ENCODE measurements around the gene MEGF6.
A peak's percentile ranks its signal among the peaks of the same experiment; 100 is the strongest.

MEGF6 gene

GRCh38 chr1:3477241-3477995 lies 133.9 kb downstream of the MEGF6 start:
- no peak for DNase-seq (ENCODE audit: low read depth, low spot score)
- TF ChIP-seq, protein P1, sequence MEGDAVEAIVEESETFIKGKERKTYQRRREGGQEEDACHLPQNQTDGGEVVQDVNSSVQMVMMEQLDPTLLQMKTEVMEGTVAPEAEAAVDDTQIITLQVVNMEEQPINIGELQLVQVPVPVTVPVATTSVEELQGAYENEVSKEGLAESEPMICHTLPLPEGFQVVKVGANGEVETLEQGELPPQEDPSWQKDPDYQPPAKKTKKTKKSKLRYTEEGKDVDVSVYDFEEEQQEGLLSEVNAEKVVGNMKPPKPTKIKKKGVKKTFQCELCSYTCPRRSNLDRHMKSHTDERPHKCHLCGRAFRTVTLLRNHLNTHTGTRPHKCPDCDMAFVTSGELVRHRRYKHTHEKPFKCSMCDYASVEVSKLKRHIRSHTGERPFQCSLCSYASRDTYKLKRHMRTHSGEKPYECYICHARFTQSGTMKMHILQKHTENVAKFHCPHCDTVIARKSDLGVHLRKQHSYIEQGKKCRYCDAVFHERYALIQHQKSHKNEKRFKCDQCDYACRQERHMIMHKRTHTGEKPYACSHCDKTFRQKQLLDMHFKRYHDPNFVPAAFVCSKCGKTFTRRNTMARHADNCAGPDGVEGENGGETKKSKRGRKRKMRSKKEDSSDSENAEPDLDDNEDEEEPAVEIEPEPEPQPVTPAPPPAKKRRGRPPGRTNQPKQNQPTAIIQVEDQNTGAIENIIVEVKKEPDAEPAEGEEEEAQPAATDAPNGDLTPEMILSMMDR (IDR thresholded peaks at IDR 0.05; ENCODE audit: insufficient read depth, low read length, missing control alignments): no peak
- H3K4me3 ChIP-seq (ENCODE audit: low read depth, low read length): no peak overlapping the region
- ChIA-PET POLR2A (no interaction called here), CTCF (interaction anchor here (1.2 to 2.3 kb wide), 2 partner anchors 24 to 138 kb away, joined by 4 to 8 read pairs; no protein-coding TSS in a partner anchor)

DNA sequence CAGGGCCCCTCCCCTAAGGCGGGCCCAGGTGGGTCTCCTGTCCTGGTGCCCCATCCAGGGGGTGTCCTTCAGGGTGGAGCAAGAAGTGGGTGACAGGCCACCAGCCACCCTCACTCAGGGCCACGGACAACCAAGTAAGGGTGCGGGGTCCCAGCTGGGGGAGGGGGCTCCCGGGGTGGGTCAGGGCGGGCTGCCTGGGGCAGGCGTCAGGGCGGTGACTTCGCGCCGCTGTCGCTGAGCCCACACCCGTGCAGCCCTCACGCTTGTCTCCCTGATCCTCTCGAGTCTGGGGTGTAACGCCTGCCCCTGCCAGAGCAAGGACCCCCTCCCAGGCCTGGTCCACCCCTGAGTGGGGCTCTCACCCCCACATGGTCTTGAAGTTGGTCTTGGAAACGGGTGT lies 134.6 kb downstream of the MEGF6 start:
- DNase-seq (ENCODE audit: low read depth, low spot score): no peak
- ChIA-PET CTCF (no interaction called here), POLR2A (no interaction called here)
- TF ChIP-seq, protein P1 (IDR thresholded peaks at IDR 0.05; ENCODE audit: insufficient read depth, low read length, missing control alignments): no peak
- H3K4me3 ChIP-seq (ENCODE audit: low read depth, low read length): no peak overlapping the region

GRCh38 chr1:3475839-3476573 lies 135.3 kb downstream of the MEGF6 start:
- TF ChIP-seq, protein P1 (IDR thresholded peaks at IDR 0.05; ENCODE audit: insufficient read depth, low read length, missing control alignments): no peak
- H3K4me3 ChIP-seq (ENCODE audit: low read depth, low read length): no peak overlapping the region
- POLR2A ChIA-PET: no interaction called here
- CTCF ChIA-PET: interaction anchor here (1.1 kb wide), 1 partner anchor 23 kb away, joined by 3 read pairs; no protein-coding TSS in a partner anchor
- no peak for DNase-seq (ENCODE audit: low read depth, low spot score)

DNA sequence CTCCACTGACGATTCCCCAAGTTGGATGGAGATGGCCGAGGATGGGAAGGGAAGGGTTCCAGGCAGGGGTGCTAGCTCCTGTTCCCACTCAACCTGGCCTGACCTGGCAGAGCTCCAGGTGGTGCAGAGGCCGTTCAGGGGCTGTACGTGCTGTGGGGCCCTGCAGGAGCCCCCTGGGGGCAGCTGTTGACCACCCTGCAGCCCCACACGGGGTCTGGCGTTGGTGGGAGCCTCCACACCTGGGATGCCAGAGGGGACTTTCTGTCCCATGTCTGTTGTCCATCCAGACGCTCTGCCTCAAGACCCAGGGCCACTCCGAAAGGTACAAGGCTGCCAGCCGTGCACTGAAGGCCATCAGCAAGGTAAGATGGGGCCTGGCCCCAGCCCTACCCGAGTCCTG lies 136.9 kb downstream of the MEGF6 start:
- H3K4me3 ChIP-seq (ENCODE audit: low read depth, low read length): no peak overlapping the region
- CTCF ChIA-PET: interaction anchor here (0.8 to 4.1 kb wide), 3 partner anchors 16 to 147 kb away, joined by 4 to 92 read pairs (median 25); no protein-coding TSS in a partner anchor
- TF ChIP-seq, protein P1 (IDR thresholded peaks at IDR 0.05; ENCODE audit: insufficient read depth, low read length, missing control alignments): no peak
- no peak for DNase-seq (ENCODE audit: low read depth, low spot score)
- POLR2A ChIA-PET: no interaction called here

DNA sequence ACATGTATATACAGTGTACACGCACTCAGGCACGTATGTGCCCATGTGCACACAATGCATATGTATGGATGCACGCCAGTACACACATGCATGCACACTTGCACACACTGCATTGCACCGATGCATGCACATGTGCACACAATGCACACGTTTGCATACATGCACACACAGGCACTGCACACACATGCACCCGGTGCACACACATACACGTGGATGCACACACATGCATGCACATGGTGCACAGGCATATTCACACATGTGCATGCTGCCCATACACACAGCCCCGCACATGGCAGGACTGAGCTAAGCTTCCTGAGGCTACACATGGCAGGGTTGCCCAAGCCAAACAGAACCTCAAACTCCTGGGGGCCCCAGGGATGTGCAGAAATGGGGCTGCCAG lies 137.3 kb downstream of the MEGF6 start:
- H3K4me3 ChIP-seq (ENCODE audit: low read depth, low read length): no peak overlapping the region
- DNase-seq (ENCODE audit: low read depth, low spot score): no peak
- ChIA-PET POLR2A (no interaction called here), CTCF (interaction anchor here (0.8 to 4.1 kb wide), 5 partner anchors 8 to 147 kb away, joined by 4 to 92 read pairs (median 16); no protein-coding TSS in a partner anchor)
- TF ChIP-seq, protein P1 (IDR thresholded peaks at IDR 0.05; ENCODE audit: insufficient read depth, low read length, missing control alignments): no peak

DNA sequence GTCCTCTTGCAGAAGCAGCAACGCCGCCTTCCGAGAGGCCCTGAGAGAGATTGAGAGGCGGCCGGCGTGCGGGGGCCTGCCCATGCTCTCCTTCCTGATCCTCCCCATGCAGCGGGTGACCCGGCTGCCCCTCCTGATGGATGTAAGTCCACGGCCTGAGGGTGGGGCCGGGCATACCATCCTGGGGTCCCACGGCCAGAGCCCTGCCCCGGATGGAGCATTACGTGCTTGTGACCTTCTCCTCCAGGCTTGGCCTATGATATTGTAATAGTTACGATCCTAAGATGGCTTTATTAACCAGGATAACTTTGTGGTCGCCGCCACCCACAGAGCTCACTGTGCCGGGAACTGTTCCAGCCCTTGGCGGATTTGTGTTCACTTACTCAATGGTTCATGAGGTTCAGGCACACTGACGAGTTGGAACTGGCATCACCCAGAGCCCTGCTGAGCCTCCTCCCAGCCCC lies 137.9 kb downstream of the MEGF6 start:
- H3K4me3 ChIP-seq (ENCODE audit: low read depth, low read length): no peak overlapping the region
- TF ChIP-seq, protein P1 (IDR thresholded peaks at IDR 0.05; ENCODE audit: insufficient read depth, low read length, missing control alignments): no peak
- peak; percentile 70 for DNase-seq (ENCODE audit: low read depth, low spot score)
- POLR2A ChIA-PET: no interaction called here
- CTCF ChIA-PET: interaction anchor here (0.8 to 4.1 kb wide), 7 partner anchors 9 to 148 kb away, joined by 4 to 92 read pairs (median 16); partner anchors contain the start of gene ARHGEF16

Data from AG04449 (cell line).